ENCODE measurements around the gene MYEOV. TPM values are rescaled to one million over a fixed set of nuclear protein-coding genes. Genes with fewer than 3 reads are reported as not detected.

MYEOV gene
- total and polyA plus RNA-seq, 9 of the 15 experiments (the other 6 are each of a cell fraction or from before 2014, with no cell fraction given), result 10.2 to 133 (median 32.2) TPM

DNA sequence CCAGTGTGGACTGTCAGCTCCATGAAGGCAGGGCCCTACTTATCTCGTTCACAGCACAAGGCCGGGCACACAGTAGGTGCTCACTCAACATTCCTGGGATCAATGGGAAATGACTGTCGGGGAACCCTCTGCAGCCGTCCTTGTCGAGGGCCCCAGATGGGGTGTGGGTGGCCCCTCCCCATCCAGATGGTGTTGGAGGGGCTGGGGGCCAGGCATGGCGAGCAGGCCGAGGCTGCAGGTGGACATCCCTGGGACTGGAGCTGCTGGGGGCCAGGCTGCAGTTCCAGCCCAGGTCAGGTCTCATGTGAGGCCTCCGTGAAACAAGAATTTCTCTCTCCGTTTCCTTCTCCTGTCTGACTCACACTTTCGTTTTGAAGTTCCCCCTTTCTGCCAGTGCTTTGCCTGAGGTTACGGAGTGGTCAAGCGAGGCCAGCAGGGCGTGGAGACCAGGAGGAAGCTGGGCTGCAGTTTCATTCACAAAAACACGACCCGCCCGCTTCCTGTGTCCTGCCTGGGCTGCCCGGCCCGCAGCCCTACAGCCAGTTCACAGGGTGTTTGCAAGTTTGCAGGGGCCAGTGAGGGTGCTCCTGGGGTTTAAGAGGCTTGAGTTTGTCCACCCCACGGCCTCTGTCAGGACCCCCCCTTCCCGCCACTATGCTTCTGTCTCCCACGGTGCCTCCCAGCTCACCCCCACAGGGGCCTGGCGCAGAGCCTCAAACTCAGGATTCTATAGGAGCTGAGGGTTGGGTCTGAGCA, 4.5 kb downstream of the MYEOV start (continued):
- TF ChIP-seq NFATC3 (IDR thresholded peaks at IDR 0.05) (no peak), NR2F6 (CRISPR knock-in tag; IDR thresholded peaks at IDR 0.05) (no peak), NFIC (IDR thresholded peaks at IDR 0.05) (no peak), NFE2L1 (tag; IDR thresholded peaks at IDR 0.05; ENCODE audit: borderline replicate concordance, low read depth) (no peak), MECOM (CRISPR knock-in tag; IDR thresholded peaks at IDR 0.05) (no peak), HMGN3 (IDR thresholded peaks at IDR 0.05; ENCODE audit: borderline replicate concordance, extremely low read depth, insufficient read length, low read depth, low read length) (peak; percentile 50)
- TF ChIP-seq, protein P1, sequence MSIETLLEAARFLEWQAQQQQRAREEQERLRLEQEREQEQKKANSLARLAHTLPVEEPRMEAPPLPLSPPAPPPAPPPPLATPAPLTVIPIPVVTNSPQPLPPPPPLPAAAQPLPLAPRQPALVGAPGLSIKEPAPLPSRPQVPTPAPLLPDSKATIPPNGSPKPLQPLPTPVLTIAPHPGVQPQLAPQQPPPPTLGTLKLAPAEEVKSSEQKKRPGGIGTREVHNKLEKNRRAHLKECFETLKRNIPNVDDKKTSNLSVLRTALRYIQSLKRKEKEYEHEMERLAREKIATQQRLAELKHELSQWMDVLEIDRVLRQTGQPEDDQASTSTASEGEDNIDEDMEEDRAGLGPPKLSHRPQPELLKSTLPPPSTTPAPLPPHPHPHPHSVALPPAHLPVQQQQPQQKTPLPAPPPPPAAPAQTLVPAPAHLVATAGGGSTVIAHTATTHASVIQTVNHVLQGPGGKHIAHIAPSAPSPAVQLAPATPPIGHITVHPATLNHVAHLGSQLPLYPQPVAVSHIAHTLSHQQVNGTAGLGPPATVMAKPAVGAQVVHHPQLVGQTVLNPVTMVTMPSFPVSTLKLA (conservative IDR thresholded peaks at IDR 0.05), result peak; percentile 32 to 51; a peak in 2 of 4 replicates

DNA sequence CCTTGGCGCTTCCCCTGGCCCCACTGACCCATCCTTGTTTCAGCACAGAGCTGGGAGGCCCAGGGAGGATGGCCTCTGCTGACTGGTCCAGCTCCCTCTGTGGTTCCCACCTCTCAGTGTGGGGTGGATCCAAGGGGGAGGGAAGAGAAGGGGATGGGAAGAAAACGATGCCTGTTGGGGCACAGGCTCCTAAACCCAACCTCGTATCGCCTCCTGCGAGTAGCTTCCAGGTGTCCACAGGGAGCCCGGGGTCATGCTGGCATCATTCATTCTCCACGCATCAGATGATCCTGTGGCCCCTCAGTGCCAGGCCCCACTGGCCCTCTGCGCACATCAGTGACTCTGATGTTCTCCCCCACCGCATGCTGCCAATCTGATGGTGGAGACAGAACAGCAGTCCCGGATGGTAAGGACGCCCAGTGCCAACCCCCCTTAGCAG, 5.1 kb downstream of the MYEOV start:
- peak overlapping the region; percentile 94 for H3K27ac ChIP-seq (ENCODE audit: extremely low read depth, low read depth, low read length)
- peak overlapping the region; percentile 21; the same call in 1 of the 2 replicates for H2AFZ ChIP-seq (ENCODE audit: low read depth, low read length)
- 88% methylated on average over 10 of the region's 11 CpGs for WGBS (ENCODE audit: insufficient coverage, low coverage, missing lambda C conversion rate)
- DNase-seq (ENCODE audit: extremely low read depth in 1 of 4, low spot score in 3 of 4) (peak in 1 of 4 experiments; percentile 10), FAIRE-seq (no peak), ATAC-seq (no peak)
- peaks cover 15% of the 10 kb centered on the region for H3K36me3 ChIP-seq (ENCODE audit: control insufficient read depth, insufficient read depth, low read length)
- H4K20me1 ChIP-seq (replicated peaks; ENCODE audit: control insufficient read depth, insufficient read depth, low read length), result no peaks in the 10 kb centered on the region
- CTCF ChIA-PET (ENCODE audit: low intra/inter-chr PET ratio), result no interaction called here
- H3K9me1 ChIP-seq (ENCODE audit: control insufficient read depth, insufficient read depth, low read length), result peaks cover 3% of the 10 kb centered on the region
- TF ChIP-seq FOXK1 (CRISPR knock-in tag; IDR thresholded peaks at IDR 0.05; ENCODE audit: borderline replicate concordance) (0 out of 2 replicates have a peak, but pooled peaks have one; percentile 63), ZNF668 (CRISPR knock-in tag; IDR thresholded peaks at IDR 0.05) (no peak), CBX3 (IDR thresholded peaks at IDR 0.05; ENCODE audit: borderline replicate concordance in 1 of 2, low read length in 2 of 2) (no peak)
- TF ChIP-seq, protein P2, sequence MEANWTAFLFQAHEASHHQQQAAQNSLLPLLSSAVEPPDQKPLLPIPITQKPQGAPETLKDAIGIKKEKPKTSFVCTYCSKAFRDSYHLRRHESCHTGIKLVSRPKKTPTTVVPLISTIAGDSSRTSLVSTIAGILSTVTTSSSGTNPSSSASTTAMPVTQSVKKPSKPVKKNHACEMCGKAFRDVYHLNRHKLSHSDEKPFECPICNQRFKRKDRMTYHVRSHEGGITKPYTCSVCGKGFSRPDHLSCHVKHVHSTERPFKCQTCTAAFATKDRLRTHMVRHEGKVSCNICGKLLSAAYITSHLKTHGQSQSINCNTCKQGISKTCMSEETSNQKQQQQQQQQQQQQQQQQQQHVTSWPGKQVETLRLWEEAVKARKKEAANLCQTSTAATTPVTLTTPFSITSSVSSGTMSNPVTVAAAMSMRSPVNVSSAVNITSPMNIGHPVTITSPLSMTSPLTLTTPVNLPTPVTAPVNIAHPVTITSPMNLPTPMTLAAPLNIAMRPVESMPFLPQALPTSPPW (CRISPR knock-in tag; IDR thresholded peaks at IDR 0.05), result 0 out of 2 replicates have a peak, but pooled peaks have one; percentile 5
- TF ChIP-seq, protein P3, sequence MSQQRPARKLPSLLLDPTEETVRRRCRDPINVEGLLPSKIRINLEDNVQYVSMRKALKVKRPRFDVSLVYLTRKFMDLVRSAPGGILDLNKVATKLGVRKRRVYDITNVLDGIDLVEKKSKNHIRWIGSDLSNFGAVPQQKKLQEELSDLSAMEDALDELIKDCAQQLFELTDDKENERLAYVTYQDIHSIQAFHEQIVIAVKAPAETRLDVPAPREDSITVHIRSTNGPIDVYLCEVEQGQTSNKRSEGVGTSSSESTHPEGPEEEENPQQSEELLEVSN (IDR thresholded peaks at IDR 0.05; ENCODE audit: borderline replicate concordance in 1 of 2, extremely low read depth in 1 of 2, insufficient read depth in 1 of 2, insufficient read length in 1 of 2, low read depth in 1 of 2, low read length in 1 of 2, poor library complexity in 1 of 2, severe bottlenecking in 1 of 2), result peak in 1 of 2 experiments; percentile 2
- H3K79me2 ChIP-seq (ENCODE audit: control insufficient read depth, insufficient read depth, low read length), result peaks cover 94% of the 10 kb centered on the region
- no peak overlapping the region for H3K4me3 ChIP-seq
- no TSS peak for BruUV-seq (replicated peaks)
- POLR2A ChIA-PET, result interaction anchor here (0.6 to 1.9 kb wide), 4 partner anchors 9 to 248 kb away, joined by 3 to 7 read pairs (median 3); no protein-coding TSS in a partner anchor
- peaks cover 69 to 84% of the 10 kb centered on the region in 2 experiments for H3K4me1 ChIP-seq (replicated peaks in 1 of 2; ENCODE audit: control insufficient read depth in 2 of 2, insufficient read depth in 2 of 2, low read length in 2 of 2)
- intact Hi-C loops (cut with micrococcal nuclease) (loop anchor here (5.0 to 10.0 kb wide), 4 partner anchors 66 to 164 kb away; no protein-coding TSS in a partner anchor), in situ Hi-C loops (cut with MboI) (no loop called here)
- peak overlapping the region; percentile 97 for H3K4me2 ChIP-seq (ENCODE audit: insufficient read depth, low read length)
- H3K27me3 ChIP-seq (ENCODE audit: control insufficient read depth in 2 of 2, insufficient read depth in 2 of 2, low read length in 2 of 2), result no peaks in the 10 kb centered on the region
- H3K9me3 ChIP-seq (replicated peaks; ENCODE audit: control insufficient read depth, insufficient read depth, low read depth, low read length), result no peaks in the 10 kb centered on the region
- H3K9ac ChIP-seq (ENCODE audit: insufficient read depth in 1 of 2, low read depth in 2 of 2, low read length in 2 of 2), result peak overlapping the region; percentile 81 to 88; a peak in 3 of 4 replicates

All from K562 (cell line).